NCI-H1417 treated with DMSO at 0.1 percent for 48 hours (cell line): ENCODE data around the gene DLX4.

Experiments used
- DNase-seq: peaks from one replicate; lab custom pipeline; 2025; lab: John Stamatoyannopoulos, UW

The DLX4 gene

GRCh38 chr17:49969134-49969759 is at the start of gene DLX4:
TSS of gene DLX4 (plus strand) at chr17:49969190. CDS start at chr17:49969469, 279 bp downstream.
- no peak for DNase-seq

GRCh38 chr17:49920030-49920769 is 48.8 kb upstream of the DLX4 start:
- DNase-seq: no peak

GRCh38 chr17:49922095-49922494 is 46.9 kb upstream of the DLX4 start:
- no peak for DNase-seq

GRCh38 chr17:49924116-49924515 is 44.9 kb upstream of the DLX4 start:
- no peak for DNase-seq

GRCh38 chr17:49924589-49924988 is 44.4 kb upstream of the DLX4 start:
- DNase-seq: no peak

- no peak for DNase-seq
These were observed 43.1 kb upstream of the DLX4 start for GRCh38 chr17:49925921-49926320.

GRCh38 chr17:49926886-49927285 is 42.1 kb upstream of the DLX4 start:
- DNase-seq: no peak

- DNase-seq: no peak
These were observed 40.7 kb upstream of the DLX4 start for GRCh38 chr17:49928126-49928800.

- no peak for DNase-seq
These were observed 40.0 kb upstream of the DLX4 start for GRCh38 chr17:49928837-49929475.

GRCh38 chr17:49930880-49931279 is 38.1 kb upstream of the DLX4 start:
- DNase-seq: no peak

- DNase-seq: no peak
These were observed 37.4 kb upstream of the DLX4 start for GRCh38 chr17:49931416-49932137.

GRCh38 chr17:49932138-49932723 is 36.8 kb upstream of the DLX4 start:
- DNase-seq: peak; percentile 86

GRCh38 chr17:49932901-49933300 is 36.1 kb upstream of the DLX4 start:
- DNase-seq: no peak

- DNase-seq: peak; percentile 26
These were observed 33.3 kb upstream of the DLX4 start for GRCh38 chr17:49935526-49936210.

- DNase-seq: no peak
These were observed 32.6 kb upstream of the DLX4 start for GRCh38 chr17:49936386-49936785.

GRCh38 chr17:49939318-49939717 is 29.7 kb upstream of the DLX4 start:
- no peak for DNase-seq

GRCh38 chr17:49941427-49941826 is 27.6 kb upstream of the DLX4 start:
- DNase-seq: no peak

- DNase-seq: no peak
These were observed 26.0 kb upstream of the DLX4 start for GRCh38 chr17:49942947-49943346.

GRCh38 chr17:49944273-49944870 is 24.6 kb upstream of the DLX4 start:
- peak; percentile 58 for DNase-seq

- no peak for DNase-seq
These were observed 22.8 kb upstream of the DLX4 start for GRCh38 chr17:49946208-49946607.
